CD14-positive monocyte (primary cell): ENCODE measurements around the gene UGT1A8. TPM values are rescaled to one million over a fixed set of nuclear protein-coding genes. Genes with fewer than 3 reads are reported as not detected.

ENCODE experiments used
- DNase-seq, 3 donors: peaks; one replicate each; pipeline ENCODE4 v3.0.0-alpha.2; 2011 to 2022
- H2AFZ ChIP-seq: 2 replicates; pipeline ENCODE4 v1.6.0; 2012; ENCODE audit warnings: mild to moderate bottlenecking, low read depth, low read length, inconsistent platforms; ENCODE audit not compliant: insufficient read depth, poor library complexity, severe bottlenecking
- H3K27ac ChIP-seq, 2 donors: 1 replicate in 1 of 2; 2 replicates in 1 of 2; pipeline ENCODE4 v1.5.1; 2012 to 2013; ENCODE audit warnings: low read length in 2 of 2, control low read depth in 1 of 2, inconsistent platforms in 1 of 2, low read depth in 1 of 2, mild to moderate bottlenecking in 1 of 2
- H3K27me3 ChIP-seq, 2 donors: one replicate each; pipeline versions ENCODE4 v1.6.0 to v1.6.1; 2011 to 2013; ENCODE audit warnings: low read length in 2 of 2; ENCODE audit not compliant: control insufficient read depth in 2 of 2, insufficient read depth in 2 of 2
- H3K36me3 ChIP-seq, 2 donors: replicated peaks in 1 of 2; 1 replicate in 1 of 2; 2 replicates in 1 of 2; pipeline versions ENCODE4 v1.5.1 to v1.6.1; 2012 to 2013; ENCODE audit warnings: low read length in 2 of 2, control low read depth in 1 of 2, inconsistent platforms in 1 of 2, mild to moderate bottlenecking in 1 of 2; ENCODE audit not compliant: insufficient read depth in 2 of 2, control insufficient read depth in 1 of 2
- H3K4me1 ChIP-seq, 2 donors: 1 replicate in 1 of 2; 2 replicates in 1 of 2; pipeline versions ENCODE4 v1.5.1 to v1.6.1; 2012 to 2013; ENCODE audit warnings: low read length in 2 of 2, control low read depth in 1 of 2, inconsistent platforms in 1 of 2, mild to moderate bottlenecking in 1 of 2, moderate library complexity in 1 of 2; ENCODE audit not compliant: insufficient read depth in 2 of 2, control insufficient read depth in 1 of 2
- H3K4me2 ChIP-seq: replicated peaks from 2 replicates; pipeline ENCODE3; 2012; ENCODE audit warnings: low read length, moderate library complexity, mild to moderate bottlenecking; ENCODE audit not compliant: poor library complexity, severe bottlenecking; ENCODE audit errors: extremely low read depth
- H3K4me3 ChIP-seq, 3 experiments: fragments of 200-600 bp in 1 of 3; sonication (generic) in 1 of 3; replicated peaks in 1 of 3; 1 replicate in 2 of 3; 2 replicates in 1 of 3; pipeline ENCODE4 v1.5.1; 2011 to 2013; ENCODE audit warnings: low read length in 3 of 3, mild to moderate bottlenecking in 3 of 3, control low read depth in 2 of 3, low read depth in 2 of 3, inconsistent platforms in 1 of 3, moderate library complexity in 1 of 3
- H3K79me2 ChIP-seq: 2 replicates; pipeline ENCODE4 v1.6.0; 2012; ENCODE audit warnings: mild to moderate bottlenecking, control low read depth, inconsistent platforms, low read length, moderate library complexity; ENCODE audit not compliant: insufficient read depth
- H3K9ac ChIP-seq: 2 replicates; pipeline ENCODE4 v1.6.0; 2017; ENCODE audit warnings: low read length, mild to moderate bottlenecking; ENCODE audit not compliant: insufficient read depth, poor library complexity, severe bottlenecking
- H3K9me3 ChIP-seq, 2 donors: replicated peaks in 1 of 2; 1 replicate in 1 of 2; 2 replicates in 1 of 2; pipeline versions ENCODE4 v1.5.1 to v1.6.1; 2012 to 2013; ENCODE audit warnings: low read length in 2 of 2, control low read depth in 1 of 2; ENCODE audit not compliant: control insufficient read depth in 1 of 2, insufficient read depth in 1 of 2
- H4K20me1 ChIP-seq: 2 replicates; pipeline ENCODE4 v1.6.0; 2012; ENCODE audit warnings: mild to moderate bottlenecking, low read length, control low read depth, moderate library complexity; ENCODE audit not compliant: insufficient read depth
- H3K27ac Mint-ChIP-seq, 7 donors: one replicate each; pipeline ENCODE4 v1.8.0; 2020; ENCODE audit warnings: mild to moderate bottlenecking in 7 of 7, mixed read lengths in 7 of 7, moderate library complexity in 6 of 7, inconsistent platforms in 2 of 7
- H3K27me3 Mint-ChIP-seq, 3 donors: one replicate each; pipeline ENCODE4 v1.8.0; 2021 to 2022; ENCODE audit warnings: low read depth in 3 of 3, mild to moderate bottlenecking in 3 of 3, mixed read lengths in 3 of 3, moderate library complexity in 3 of 3, inconsistent platforms in 1 of 3
- H3K36me3 Mint-ChIP-seq, 2 donors: one replicate each; pipeline ENCODE4 v1.8.0; 2020; ENCODE audit warnings: mixed read lengths in 2 of 2, inconsistent platforms in 1 of 2, mild to moderate bottlenecking in 1 of 2
- H3K4me1 Mint-ChIP-seq: one replicate; pipeline ENCODE4 v1.8.0; 2020; ENCODE audit warnings: mild to moderate bottlenecking, mixed read lengths
- H3K4me3 Mint-ChIP-seq, 2 donors: one replicate each; pipeline ENCODE4 v1.8.0; 2020; ENCODE audit warnings: mild to moderate bottlenecking in 2 of 2, mixed read lengths in 2 of 2, moderate library complexity in 1 of 2
- H3K9me3 Mint-ChIP-seq, 7 donors: one replicate each; pipeline ENCODE4 v1.8.0; 2020 to 2022; ENCODE audit warnings: mixed read lengths in 7 of 7, mild to moderate bottlenecking in 6 of 7, moderate library complexity in 6 of 7, inconsistent platforms in 2 of 7
- CTCF ChIP-seq: fragments of 200-600 bp; IDR thresholded peaks from one replicate; pipeline ENCODE4 v1.8.0; 2022; ENCODE audit warnings: antibody characterized with exemption, mild to moderate bottlenecking
- WGBS: methylation state at CpG from one replicate; pipeline ENCODE4 v1.1.5; 2013; ENCODE audit warnings: missing lambda C conversion rate; ENCODE audit not compliant: insufficient coverage; 5-methylcytosine and 5-hydroxymethylcytosine counted together
- intact Hi-C, 2 donors: fragments of 100-400 bp; cut with micrococcal nuclease; formaldehyde crosslinking; loops; one replicate each; pipeline versions ENCODE4 v1.15.0 to v1.15.1; 2023
- polyA plus RNA-seq, 3 donors: library from polyadenylated mRNA; depleted of rRNA in 1 of 3; unstranded in 2 of 3; stranded (reverse) in 1 of 3; fragments of 300-500 nt in 2 of 3; fragments of >200 nt in 1 of 3; fragmentation: Illumina TruSeq in 2 of 3; gene quantifications; 1 replicate in 2 of 3; 2 replicates in 1 of 3; pipeline ENCODE4 v1.2.3, GENCODE V29; 2012 to 2021

Gene UGT1A8
- polyA plus RNA-seq, 3 donors = not detected

DNA sequence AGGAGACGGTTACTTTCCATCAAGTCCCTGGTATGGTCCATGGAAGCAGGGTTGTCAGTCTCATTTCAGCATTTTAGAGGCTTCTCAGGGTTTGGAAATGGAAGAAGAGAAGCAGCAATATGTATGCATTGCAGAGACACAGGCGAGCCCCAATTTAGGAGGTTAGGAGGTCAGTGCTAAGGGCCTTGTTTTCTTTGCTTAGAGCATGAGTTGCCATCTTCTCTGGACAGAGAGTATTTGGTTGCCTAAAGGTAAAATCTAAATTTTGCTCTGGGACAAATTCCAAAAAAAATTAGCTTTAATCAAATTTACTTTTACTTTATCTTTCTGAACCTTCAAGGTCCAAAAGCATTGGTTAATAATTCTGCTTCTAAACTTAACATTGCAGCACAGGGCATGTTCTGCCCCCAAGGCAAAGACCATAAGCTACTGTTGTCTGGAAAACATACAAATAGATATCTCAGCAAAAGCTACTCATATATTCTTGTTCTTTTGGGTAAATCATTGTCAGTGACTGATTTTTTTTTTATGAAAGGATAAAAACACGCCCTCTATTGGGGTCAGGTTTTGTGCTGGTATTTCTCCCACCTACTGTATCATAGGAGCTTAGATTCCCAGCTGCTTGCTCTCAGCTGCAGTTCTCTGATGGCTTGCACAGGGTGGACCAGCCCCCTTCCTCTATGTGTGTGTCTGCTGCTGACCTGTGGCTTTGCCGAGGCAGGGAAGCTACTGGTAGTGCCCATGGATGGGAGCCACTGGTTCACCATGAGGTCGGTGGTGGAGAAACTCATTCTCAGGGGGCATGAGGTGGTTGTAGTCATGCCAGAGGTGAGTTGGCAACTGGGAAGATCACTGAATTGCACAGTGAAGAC, 54.1 kb downstream of the UGT1A8 start, which contains the start of gene UGT1A9:
UGT1A9 (plus strand) TSS at position 609 of the 872 bp plus-strand sequence; CDS start at position 646, 37 bp downstream.
- WGBS = 90% methylated on average over 4 of the region's 5 CpGs

GRCh38 chr2:233672886-233673285, 55.5 kb downstream of the UGT1A8 start:
- DNase-seq = no peak
- Histone ChIP-seq H3K36me3 (no peaks in the 10 kb centered on the region), H3K79me2 (no peaks in the 10 kb centered on the region), H3K4me2 (no peak overlapping the region), H3K4me3 (no peak overlapping the region), H3K9ac (no peak overlapping the region), H4K20me1 (no peaks in the 10 kb centered on the region), H2AFZ (no peak overlapping the region), H3K4me1 (no peaks in the 10 kb centered on the region), H3K27ac (no peak overlapping the region), H3K9me3 (no peaks in the 10 kb centered on the region), H3K27me3 (no peaks in the 10 kb centered on the region)
- intact Hi-C loops = no loop called here
- H3K4me1 Mint-ChIP-seq = no peaks in the 10 kb centered on the region
- no CpG with 5 or more reads among the region's 3 CpGs for WGBS
- H3K36me3 Mint-ChIP-seq = no peaks in the 10 kb centered on the region
- no peaks in the 10 kb centered on the region for H3K27me3 Mint-ChIP-seq
- H3K4me3 Mint-ChIP-seq = no peak overlapping the region
- no peak for TF ChIP-seq CTCF
- peaks cover 0 to 4% (median 2%) of the 10 kb centered on the region in 7 donors for H3K9me3 Mint-ChIP-seq
- no peak overlapping the region for H3K27ac Mint-ChIP-seq

More for the DNA sequence above, 54.1 kb downstream of the UGT1A8 start, which contains the start of gene UGT1A9:
- Histone ChIP-seq H3K27me3 (no peaks in the 10 kb centered on the region), H4K20me1 (no peaks in the 10 kb centered on the region), H3K4me3 (no peak within 1 kb of the TSS), H3K4me2 (no peak within 1 kb of the TSS), H2AFZ (no peak within 1 kb of the TSS), H3K4me1 (no peaks in the 10 kb centered on the region), H3K36me3 (no peaks in the 10 kb centered on the region), H3K27ac (no peak within 1 kb of the TSS), H3K79me2 (no peaks in the 10 kb centered on the region), H3K9me3 (no peaks in the 10 kb centered on the region), H3K9ac (no peak within 1 kb of the TSS)
- intact Hi-C loops = no loop called here
- H3K9me3 Mint-ChIP-seq = peaks cover 0 to 4% (median 2%) of the 10 kb centered on the region in 7 donors
- no peaks in the 10 kb centered on the region for H3K4me1 Mint-ChIP-seq
- no peak for DNase-seq
- no peak within 1 kb of the TSS for H3K27ac Mint-ChIP-seq
- H3K4me3 Mint-ChIP-seq = no peak within 1 kb of the TSS
- H3K27me3 Mint-ChIP-seq = no peaks in the 10 kb centered on the region
- no peak for TF ChIP-seq CTCF
- H3K36me3 Mint-ChIP-seq = no peaks in the 10 kb centered on the region
